ENCODE measurements around the gene ZNF407.

- TF ChIP-seq CTCF (IDR thresholded peaks at IDR 0.05) (no peak), POLR2A (IDR thresholded peaks at IDR 0.05) (no peak)
Observed at GRCh38 chr18:74933930-74934329, 336.3 kb downstream of the ZNF407 start.

Data from heart left ventricle (tissue), 13 donors.